Tibial nerve (tissue), 4 donors: ENCODE data around the gene CARMIL1. TPM values are rescaled to one million over a fixed set of nuclear protein-coding genes. Genes with fewer than 3 reads are reported as not detected.

Experiments used
- DNase-seq, 2 donors: peaks; one replicate each; pipeline ENCODE4 v3.0.0-alpha.2; 2019; ENCODE audit warnings: low spot score in 2 of 2
- H3K27ac ChIP-seq, 4 donors: fragments of 200-600 bp; sonication (generic) in 3 of 4; one replicate each; pipeline ENCODE4 v1.5.1; 2017 to 2019; ENCODE audit warnings: mild to moderate bottlenecking in 1 of 4
- H3K27me3 ChIP-seq, 2 donors: fragments of 200-600 bp; sonication (generic) in 1 of 2; one replicate each; pipeline versions ENCODE4 v1.5.1 to v1.6.0; 2017 to 2019
- H3K36me3 ChIP-seq, 3 donors: fragments of 200-600 bp; sonication (generic); one replicate each; pipeline ENCODE4 v1.5.1; 2018 to 2019
- H3K4me1 ChIP-seq, 4 donors: fragments of 200-600 bp; sonication (generic) in 3 of 4; one replicate each; pipeline ENCODE4 v1.5.1; 2017 to 2019
- H3K4me3 ChIP-seq, 4 donors: fragments of 200-600 bp; sonication (generic) in 3 of 4; one replicate each; pipeline ENCODE4 v1.5.1; 2017 to 2019; ENCODE audit warnings: mild to moderate bottlenecking in 1 of 4, moderate library complexity in 1 of 4
- H3K9me3 ChIP-seq, 4 donors: fragments of 200-600 bp; sonication (generic) in 3 of 4; one replicate each; pipeline ENCODE4 v1.5.1; 2017 to 2019
- CTCF ChIP-seq, 5 experiments: fragments of 200-600 bp in 3 of 5; fragments of 450-650 bp in 2 of 5; sonication (generic) in 3 of 5; IDR thresholded peaks; one replicate each; pipeline ENCODE4 v1.5.1; 2016 to 2019; ENCODE audit warnings: antibody characterized with exemption in 5 of 5, mild to moderate bottlenecking in 3 of 5, moderate library complexity in 2 of 5
- EP300 ChIP-seq, 2 donors: sonication (generic); formaldehyde crosslinking; IDR thresholded peaks; one replicate each; pipeline ENCODE4 v1.6.1; 2017; ENCODE audit warnings: antibody characterized with exemption in 2 of 2, mild to moderate bottlenecking in 1 of 2
- POLR2A ChIP-seq, 2 donors: fragments of 450-650 bp; IDR thresholded peaks; one replicate each; pipeline ENCODE4 v1.6.1; 2017; ENCODE audit warnings: antibody characterized with exemption in 2 of 2, mild to moderate bottlenecking in 2 of 2, moderate library complexity in 2 of 2
- WGBS, 2 donors: methylation state at CpG; one replicate each; pipeline ENCODE4 v1.1.5; 2018; 5-methylcytosine and 5-hydroxymethylcytosine counted together
- total RNA-seq, 4 donors: library from RNA; depleted of rRNA; stranded (reverse); fragments of >200 nt; gene quantifications; one replicate each; pipeline ENCODE4 v1.1.0, GENCODE V29; 2016

CARMIL1 gene
- total RNA-seq, 4 donors from 2014 or later = 29.1 to 43.5 (median 34.1) TPM

- no peaks in the 10 kb centered on the region for H3K9me3 ChIP-seq
- no peak for DNase-seq
- no peak for TF ChIP-seq CTCF (IDR thresholded peaks at IDR 0.05)
- no peak for TF ChIP-seq POLR2A (IDR thresholded peaks at IDR 0.05)
- TF ChIP-seq EP300 (IDR thresholded peaks at IDR 0.05) = no peak
- WGBS, 2 donors = 64 to 68% methylated on average over 3 of the region's 3 CpGs
- H3K4me3 ChIP-seq = no peak overlapping the region
- peaks cover 0 to 7% (median 0%) of the 10 kb centered on the region in 4 donors for H3K4me1 ChIP-seq
- H3K36me3 ChIP-seq = no peaks in the 10 kb centered on the region
- H3K27me3 ChIP-seq = no peaks in the 10 kb centered on the region
- H3K27ac ChIP-seq = no peak overlapping the region
Observed at GRCh38 chr6:25553502-25553901, 274.3 kb downstream of the CARMIL1 start.

GRCh38 chr6:25555188-25555587 lies 276.0 kb downstream of the CARMIL1 start:
- 96 to 100% methylated on average over 2 of the region's 2 CpGs for WGBS, 2 donors
- H3K4me1 ChIP-seq = peaks cover 0 to 7% (median 0%) of the 10 kb centered on the region in 4 donors
- no peaks in the 10 kb centered on the region for H3K27me3 ChIP-seq
- H3K4me3 ChIP-seq = no peak overlapping the region
- H3K27ac ChIP-seq = no peak overlapping the region
- H3K9me3 ChIP-seq = no peaks in the 10 kb centered on the region
- TF ChIP-seq POLR2A (IDR thresholded peaks at IDR 0.05) = no peak
- no peak for TF ChIP-seq CTCF (IDR thresholded peaks at IDR 0.05)
- TF ChIP-seq EP300 (IDR thresholded peaks at IDR 0.05) = no peak
- DNase-seq = no peak
- no peaks in the 10 kb centered on the region for H3K36me3 ChIP-seq

GRCh38 chr6:25556516-25556915 lies 277.3 kb downstream of the CARMIL1 start:
- no peaks in the 10 kb centered on the region for H3K36me3 ChIP-seq
- TF ChIP-seq CTCF (IDR thresholded peaks at IDR 0.05) = peak; percentile 59 to 86 (median 72)
- no peak for TF ChIP-seq EP300 (IDR thresholded peaks at IDR 0.05)
- no peaks in the 10 kb centered on the region for H3K9me3 ChIP-seq
- H3K27me3 ChIP-seq = no peaks in the 10 kb centered on the region
- no peak overlapping the region for H3K27ac ChIP-seq
- peak; percentile 85 to 96 for DNase-seq
- peaks cover 0 to 7% (median 0%) of the 10 kb centered on the region in 4 donors for H3K4me1 ChIP-seq
- H3K4me3 ChIP-seq = no peak overlapping the region
- WGBS, 2 donors = 23% methylated on average over 10 of the region's 10 CpGs

GRCh38 chr6:25558155-25558817 lies 279.1 kb downstream of the CARMIL1 start:
- no peak for DNase-seq
- no peaks in the 10 kb centered on the region for H3K9me3 ChIP-seq
- no peaks in the 10 kb centered on the region for H3K36me3 ChIP-seq
- TF ChIP-seq POLR2A (IDR thresholded peaks at IDR 0.05) = no peak
- no peak for TF ChIP-seq EP300 (IDR thresholded peaks at IDR 0.05)
- no peak for TF ChIP-seq CTCF (IDR thresholded peaks at IDR 0.05)
- H3K4me1 ChIP-seq = peaks cover 0 to 7% (median 0%) of the 10 kb centered on the region in 4 donors
- H3K27ac ChIP-seq = no peak overlapping the region
- H3K27me3 ChIP-seq = no peaks in the 10 kb centered on the region
- WGBS, 2 donors = 69 to 70% methylated on average over 3 of the region's 3 CpGs
- H3K4me3 ChIP-seq = no peak overlapping the region

- H3K27me3 ChIP-seq = no peaks in the 10 kb centered on the region
- TF ChIP-seq CTCF (IDR thresholded peaks at IDR 0.05) = no peak
- no peak for TF ChIP-seq POLR2A (IDR thresholded peaks at IDR 0.05)
- TF ChIP-seq EP300 (IDR thresholded peaks at IDR 0.05) = no peak
- no peaks in the 10 kb centered on the region for H3K9me3 ChIP-seq
- no peak overlapping the region for H3K4me3 ChIP-seq
- no peak overlapping the region for H3K27ac ChIP-seq
- H3K36me3 ChIP-seq = no peaks in the 10 kb centered on the region
- H3K4me1 ChIP-seq = peaks cover 0 to 7% (median 0%) of the 10 kb centered on the region in 4 donors
- 65 to 67% methylated on average over 2 of the region's 2 CpGs for WGBS, 2 donors
- no peak for DNase-seq
Observed at GRCh38 chr6:25560865-25561264, 281.7 kb downstream of the CARMIL1 start.
